H9 (cell line): ENCODE results near the gene CDYL2. TPM values are rescaled to one million over a fixed set of nuclear protein-coding genes. Genes with fewer than 3 reads are reported as not detected.

Experiments
- DNase-seq: peaks from one replicate; pipeline ENCODE4 v3.0.0-alpha.2; 2017
- H2AFZ ChIP-seq: one replicate; pipeline ENCODE4 v1.6.1; 2013; ENCODE audit warnings: mild to moderate bottlenecking, low read length, control low read depth, moderate library complexity
- H2AK5ac ChIP-seq: 2 replicates; pipeline ENCODE4 v1.6.1; 2013; ENCODE audit warnings: low read length, control low read depth, mixed read lengths; ENCODE audit not compliant: insufficient read length
- H2BK120ac ChIP-seq: one replicate; pipeline ENCODE4 v1.6.1; 2013; ENCODE audit warnings: low read depth, mild to moderate bottlenecking, low read length, control low read depth, inconsistent platforms; ENCODE audit not compliant: poor library complexity, severe bottlenecking
- H2BK12ac ChIP-seq: 2 replicates; pipeline ENCODE4 v1.6.1; 2013; ENCODE audit warnings: low read length, control low read depth, mixed read lengths, low read depth; ENCODE audit not compliant: insufficient read length
- H2BK15ac ChIP-seq: 2 replicates; pipeline ENCODE4 v1.6.1; 2013; ENCODE audit warnings: low read depth, low read length, control low read depth
- H2BK20ac ChIP-seq: one replicate; pipeline ENCODE4 v1.6.1; 2013; ENCODE audit warnings: low read depth, mild to moderate bottlenecking, low read length, control low read depth, inconsistent platforms; ENCODE audit not compliant: poor library complexity, severe bottlenecking
- H2BK5ac ChIP-seq: 2 replicates; pipeline ENCODE4 v1.6.1; 2013; ENCODE audit warnings: low read length, control low read depth, mixed read lengths; ENCODE audit not compliant: insufficient read length
- H3K14ac ChIP-seq: 2 replicates; pipeline ENCODE4 v1.6.1; 2013; ENCODE audit warnings: low read length, control low read depth; ENCODE audit not compliant: insufficient read depth
- H3K18ac ChIP-seq: 2 replicates; pipeline ENCODE4 v1.6.1; 2013; ENCODE audit warnings: low read depth, mild to moderate bottlenecking, mixed read lengths, low read length, control low read depth; ENCODE audit not compliant: insufficient read length
- H3K23ac ChIP-seq: 2 replicates; pipeline ENCODE4 v1.6.1; 2013; ENCODE audit warnings: low read length, control low read depth, mixed read lengths, low read depth; ENCODE audit not compliant: insufficient read length
- H3K23me2 ChIP-seq: 2 replicates; pipeline ENCODE4 v1.6.1; 2013; ENCODE audit warnings: low read depth, mild to moderate bottlenecking, mixed read lengths, low read length, control low read depth; ENCODE audit not compliant: insufficient read length, poor library complexity, severe bottlenecking
- H3K27ac ChIP-seq: 2 replicates; pipeline ENCODE4 v1.5.1; 2013; ENCODE audit warnings: low read length, control low read depth, mixed read lengths, low read depth; ENCODE audit not compliant: insufficient read length
- H3K27me3 ChIP-seq: 2 replicates; pipeline ENCODE4 v1.6.1; 2013; ENCODE audit warnings: low read length, control low read depth, inconsistent platforms; ENCODE audit not compliant: insufficient read depth
- H3K4ac ChIP-seq: 2 replicates; pipeline ENCODE4 v1.6.1; 2013; ENCODE audit warnings: low read depth, mild to moderate bottlenecking, control low read depth, inconsistent platforms, low read length, moderate library complexity
- H3K4me1 ChIP-seq: 2 replicates; pipeline ENCODE4 v1.6.1; 2013; ENCODE audit warnings: low read length, control low read depth, inconsistent platforms; ENCODE audit not compliant: insufficient read depth
- H3K4me2 ChIP-seq: 2 replicates; pipeline ENCODE4 v1.6.1; 2013; ENCODE audit warnings: low read length, control low read depth, mixed read lengths; ENCODE audit not compliant: insufficient read length, insufficient read depth
- H3K56ac ChIP-seq: 2 replicates; pipeline ENCODE4 v1.6.1; 2013; ENCODE audit warnings: low read depth, mild to moderate bottlenecking, mixed read lengths, low read length, control low read depth; ENCODE audit not compliant: insufficient read length
- H3K79me1 ChIP-seq: 2 replicates; pipeline ENCODE4 v1.6.1; 2013; ENCODE audit warnings: low read depth, mild to moderate bottlenecking, moderate library complexity, low read length, control low read depth, inconsistent platforms; ENCODE audit not compliant: insufficient read depth, poor library complexity, severe bottlenecking
- H3K79me2 ChIP-seq: 2 replicates; pipeline ENCODE4 v1.6.1; 2013; ENCODE audit warnings: low read length, control low read depth, inconsistent platforms; ENCODE audit not compliant: insufficient read depth
- H3K9ac ChIP-seq: 2 replicates; pipeline ENCODE4 v1.6.1; 2013; ENCODE audit warnings: low read length, control low read depth, mixed read lengths; ENCODE audit not compliant: insufficient read length; ENCODE audit errors: extremely low read depth
- H3K9me3 ChIP-seq: one replicate; pipeline ENCODE4 v1.6.1; 2013; ENCODE audit warnings: low read depth, low read length, inconsistent platforms; ENCODE audit not compliant: control insufficient read depth
- H3T11ph ChIP-seq: one replicate; pipeline ENCODE4 v1.6.1; 2013; ENCODE audit warnings: mild to moderate bottlenecking, low read length, control low read depth, inconsistent platforms
- H4K20me1 ChIP-seq: one replicate; pipeline ENCODE4 v1.6.1; 2013; ENCODE audit not compliant: control insufficient read depth, insufficient read length, insufficient read depth
- H4K5ac ChIP-seq: 2 replicates; pipeline ENCODE4 v1.6.1; 2013; ENCODE audit warnings: low read depth, mild to moderate bottlenecking, mixed read lengths, low read length, control low read depth; ENCODE audit not compliant: insufficient read length
- H4K8ac ChIP-seq: replicated peaks from 2 replicates; pipeline ENCODE4 v1.6.1; 2013; ENCODE audit warnings: low read length, control low read depth, mixed read lengths, low read depth; ENCODE audit not compliant: insufficient read length
- H4K91ac ChIP-seq: 2 replicates; pipeline ENCODE4 v1.6.1; 2013; ENCODE audit warnings: low read depth, mild to moderate bottlenecking, moderate library complexity, mixed read lengths, low read length, control low read depth; ENCODE audit not compliant: insufficient read length
- H3K27ac Mint-ChIP-seq, 3 experiments: 2 replicates in 2 of 3; 3 replicates in 1 of 3; pipeline ENCODE4 v1.8.0; 2020 to 2021; ENCODE audit warnings: mixed read lengths in 3 of 3, mild to moderate bottlenecking in 1 of 3, moderate library complexity in 1 of 3
- H3K27me3 Mint-ChIP-seq: 2 replicates; pipeline ENCODE4 v1.8.0; 2021; ENCODE audit warnings: low read depth, mild to moderate bottlenecking, moderate library complexity, mixed read lengths
- H3K36me3 Mint-ChIP-seq, 3 experiments: 2 replicates in 2 of 3; 3 replicates in 1 of 3; pipeline ENCODE4 v1.8.0; 2020 to 2021; ENCODE audit warnings: low read depth in 3 of 3, mixed read lengths in 3 of 3; ENCODE audit not compliant: insufficient read depth in 1 of 3
- H3K4me1 Mint-ChIP-seq, 2 experiments: 2 replicates each; pipeline ENCODE4 v1.8.0; 2020; ENCODE audit warnings: mixed read lengths in 2 of 2
- H3K4me3 Mint-ChIP-seq, 2 experiments: 2 replicates in 1 of 2; 3 replicates in 1 of 2; pipeline ENCODE4 v1.8.0; 2020 to 2021; ENCODE audit warnings: mild to moderate bottlenecking in 2 of 2, mixed read lengths in 2 of 2, moderate library complexity in 1 of 2
- H3K9me3 Mint-ChIP-seq, 2 experiments: 2 replicates in 1 of 2; 3 replicates in 1 of 2; pipeline ENCODE4 v1.8.0; 2020; ENCODE audit warnings: mild to moderate bottlenecking in 2 of 2, mixed read lengths in 2 of 2, moderate library complexity in 1 of 2
- WGBS: extraction: QIAGEN DNeasy Blood & Tissue Kit; methylation state at CpG from one replicate; pipeline ENCODE4 v1.1.7; 2013; ENCODE audit warnings: missing lambda C conversion rate, low lambda C conversion rate, mixed read lengths; ENCODE audit not compliant: insufficient read length; ENCODE audit errors: extremely low coverage; 5-methylcytosine and 5-hydroxymethylcytosine counted together
- total RNA-seq: library from RNA; stranded (reverse); gene quantifications from 2 replicates; pipeline ENCODE4 v1.2.1, GENCODE V29; 2021
- TF ChIP-seq, protein P1 (sequence below): fragments of 200-600 bp; sonication (generic); conservative IDR thresholded peaks from 3 replicates; pipeline ENCODE4 v1.8.0; 2021; ENCODE audit warnings: antibody characterized with exemption, mild to moderate bottlenecking

The CDYL2 gene
- total RNA-seq, 1 experiment from 2014 or later: 4.2 TPM

DNA sequence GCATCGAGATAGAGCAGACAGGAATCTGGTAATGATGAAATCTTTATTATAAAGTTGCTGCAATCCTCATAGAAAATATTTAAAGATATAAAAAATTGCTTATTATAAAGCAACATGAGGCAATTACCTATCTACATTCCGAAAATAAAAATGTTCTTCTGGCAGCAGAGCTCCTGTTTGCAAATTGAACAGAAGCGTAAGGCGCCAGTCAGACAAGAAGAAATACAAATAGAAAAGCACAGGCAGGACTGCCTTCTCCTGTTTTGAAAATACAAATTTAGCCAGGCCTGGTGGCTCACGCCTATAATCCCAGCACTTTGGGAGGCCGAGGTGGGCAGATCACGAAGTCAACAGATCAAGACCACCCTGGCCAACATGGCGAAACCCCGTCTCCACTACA lies 95.6 kb downstream of the CDYL2 start:
- no peak overlapping the region for H4K91ac ChIP-seq
- H3K36me3 Mint-ChIP-seq: no peaks in the 10 kb centered on the region; a peak in 1 of 7 replicates
- H3K14ac ChIP-seq: no peak overlapping the region
- no peak overlapping the region for H2BK20ac ChIP-seq
- H3K4me1 Mint-ChIP-seq: no peaks in the 10 kb centered on the region
- H3K4me1 ChIP-seq: no peaks in the 10 kb centered on the region
- H3T11ph ChIP-seq: no peak overlapping the region
- H3K79me2 ChIP-seq: no peaks in the 10 kb centered on the region
- DNase-seq: no peak
- no peak overlapping the region for H4K8ac ChIP-seq
- no peak overlapping the region for H4K5ac ChIP-seq
- peaks cover 2 to 3% of the 10 kb centered on the region in 2 experiments; a peak in 3 of 5 replicates for H3K9me3 Mint-ChIP-seq
- no peaks in the 10 kb centered on the region for H3K27me3 Mint-ChIP-seq
- no peak overlapping the region for H3K9ac ChIP-seq
- H2AFZ ChIP-seq: no peak overlapping the region
- no peak overlapping the region for H3K27ac ChIP-seq
- H4K20me1 ChIP-seq: no peaks in the 10 kb centered on the region
- H3K18ac ChIP-seq: no peak overlapping the region
- TF ChIP-seq, protein P1, sequence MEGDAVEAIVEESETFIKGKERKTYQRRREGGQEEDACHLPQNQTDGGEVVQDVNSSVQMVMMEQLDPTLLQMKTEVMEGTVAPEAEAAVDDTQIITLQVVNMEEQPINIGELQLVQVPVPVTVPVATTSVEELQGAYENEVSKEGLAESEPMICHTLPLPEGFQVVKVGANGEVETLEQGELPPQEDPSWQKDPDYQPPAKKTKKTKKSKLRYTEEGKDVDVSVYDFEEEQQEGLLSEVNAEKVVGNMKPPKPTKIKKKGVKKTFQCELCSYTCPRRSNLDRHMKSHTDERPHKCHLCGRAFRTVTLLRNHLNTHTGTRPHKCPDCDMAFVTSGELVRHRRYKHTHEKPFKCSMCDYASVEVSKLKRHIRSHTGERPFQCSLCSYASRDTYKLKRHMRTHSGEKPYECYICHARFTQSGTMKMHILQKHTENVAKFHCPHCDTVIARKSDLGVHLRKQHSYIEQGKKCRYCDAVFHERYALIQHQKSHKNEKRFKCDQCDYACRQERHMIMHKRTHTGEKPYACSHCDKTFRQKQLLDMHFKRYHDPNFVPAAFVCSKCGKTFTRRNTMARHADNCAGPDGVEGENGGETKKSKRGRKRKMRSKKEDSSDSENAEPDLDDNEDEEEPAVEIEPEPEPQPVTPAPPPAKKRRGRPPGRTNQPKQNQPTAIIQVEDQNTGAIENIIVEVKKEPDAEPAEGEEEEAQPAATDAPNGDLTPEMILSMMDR: no peak
- H3K4me3 Mint-ChIP-seq: no peak overlapping the region
- H3K23me2 ChIP-seq: no peaks in the 10 kb centered on the region
- no peak overlapping the region for H2BK120ac ChIP-seq
- no peak overlapping the region for H3K23ac ChIP-seq
- no peaks in the 10 kb centered on the region for H3K9me3 ChIP-seq
- no peak overlapping the region for H2AK5ac ChIP-seq
- H3K4me2 ChIP-seq: no peak overlapping the region
- no peak overlapping the region for H2BK12ac ChIP-seq
- WGBS: no CpG with 5 or more reads among the region's 9 CpGs
- no peak overlapping the region for H3K27ac Mint-ChIP-seq
- no peaks in the 10 kb centered on the region for H3K27me3 ChIP-seq
- no peak overlapping the region for H3K4ac ChIP-seq
- H3K56ac ChIP-seq: no peak overlapping the region
- H2BK5ac ChIP-seq: no peak overlapping the region
- no peaks in the 10 kb centered on the region for H3K79me1 ChIP-seq
- H2BK15ac ChIP-seq: no peak overlapping the region
